GM21447 (cell line): ENCODE measurements around the gene UGCG.
"Not testable (repeated sequence)": the region's sequence is repeated elsewhere in the genome, so short reads cannot be mapped to it uniquely, and the experiment has no call there.

Source experiments
- ATAC-seq: cut with Tn5 transposase; IDR thresholded peaks from one replicate; pipeline ENCODE4 v1.9.1; 2021; ENCODE audit not compliant: unreplicated experiment

The UGCG gene

DNA sequence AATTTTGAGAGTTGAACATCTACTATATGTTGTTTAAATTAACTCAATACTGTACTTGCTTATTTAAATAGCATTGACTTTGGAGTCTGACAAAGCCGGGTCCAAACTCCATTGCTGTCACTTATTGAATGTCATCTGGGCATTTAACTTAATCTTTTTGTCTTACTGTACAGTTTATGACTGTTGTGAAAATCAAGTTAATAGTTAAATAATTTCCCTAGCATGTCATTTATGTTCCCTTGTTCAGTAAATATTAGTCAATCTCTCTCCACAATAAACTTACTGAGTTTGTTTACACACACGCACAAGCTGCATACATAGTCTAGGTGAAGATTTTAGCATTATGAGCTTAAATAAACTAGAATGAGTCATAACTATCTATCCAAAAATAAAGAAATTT lies 6.3 kb upstream of the UGCG start:
- ATAC-seq = no peak

DNA sequence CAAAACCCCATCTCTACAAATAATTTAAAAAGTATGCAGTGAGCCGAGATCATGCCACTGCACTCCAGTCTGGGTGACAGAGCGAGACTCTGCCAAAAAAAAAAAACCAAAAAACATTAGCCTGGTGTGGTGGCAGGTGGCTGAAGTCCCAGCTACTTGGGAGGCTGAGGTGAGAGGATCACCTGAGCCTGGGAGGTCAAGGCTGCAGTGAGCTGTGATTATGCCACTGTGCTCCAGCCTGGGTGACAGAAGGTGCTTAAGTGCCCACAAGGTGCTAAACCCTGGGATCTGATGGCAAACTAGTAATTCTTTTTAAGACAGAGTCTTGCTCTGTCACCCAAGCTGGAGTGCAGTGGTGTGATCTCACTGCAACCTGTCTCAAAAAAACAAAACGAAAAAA lies 5.7 kb upstream of the UGCG start:
- not testable (repeated sequence) for ATAC-seq

DNA sequence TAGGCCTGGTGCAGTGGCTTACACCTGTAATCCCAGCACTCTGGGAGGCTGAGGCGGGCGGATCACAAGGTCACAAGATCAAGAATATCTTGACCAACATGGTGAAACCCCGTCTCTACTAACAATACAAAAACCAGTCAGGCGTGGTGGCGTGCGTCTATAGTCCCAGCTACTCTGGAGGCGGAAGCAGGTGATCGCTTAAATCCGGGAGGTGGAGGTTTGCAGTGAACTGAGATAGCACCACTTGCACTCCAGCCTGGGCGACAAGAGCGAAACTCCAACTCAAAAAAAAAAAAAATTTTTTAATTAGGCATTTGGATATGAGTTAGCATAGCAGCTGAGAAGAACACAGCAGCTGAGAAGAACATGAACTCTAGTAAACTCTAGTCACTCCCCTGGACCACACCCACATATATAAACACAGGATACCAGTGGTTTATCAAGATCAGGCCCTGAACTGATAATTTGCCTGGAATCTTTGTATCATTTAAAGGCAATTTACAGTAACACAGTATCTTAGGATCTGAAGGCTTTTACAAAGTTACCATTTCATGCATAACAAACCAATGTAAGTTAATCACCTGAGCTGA lies 4.6 kb upstream of the UGCG start:
- ATAC-seq = no peak

DNA sequence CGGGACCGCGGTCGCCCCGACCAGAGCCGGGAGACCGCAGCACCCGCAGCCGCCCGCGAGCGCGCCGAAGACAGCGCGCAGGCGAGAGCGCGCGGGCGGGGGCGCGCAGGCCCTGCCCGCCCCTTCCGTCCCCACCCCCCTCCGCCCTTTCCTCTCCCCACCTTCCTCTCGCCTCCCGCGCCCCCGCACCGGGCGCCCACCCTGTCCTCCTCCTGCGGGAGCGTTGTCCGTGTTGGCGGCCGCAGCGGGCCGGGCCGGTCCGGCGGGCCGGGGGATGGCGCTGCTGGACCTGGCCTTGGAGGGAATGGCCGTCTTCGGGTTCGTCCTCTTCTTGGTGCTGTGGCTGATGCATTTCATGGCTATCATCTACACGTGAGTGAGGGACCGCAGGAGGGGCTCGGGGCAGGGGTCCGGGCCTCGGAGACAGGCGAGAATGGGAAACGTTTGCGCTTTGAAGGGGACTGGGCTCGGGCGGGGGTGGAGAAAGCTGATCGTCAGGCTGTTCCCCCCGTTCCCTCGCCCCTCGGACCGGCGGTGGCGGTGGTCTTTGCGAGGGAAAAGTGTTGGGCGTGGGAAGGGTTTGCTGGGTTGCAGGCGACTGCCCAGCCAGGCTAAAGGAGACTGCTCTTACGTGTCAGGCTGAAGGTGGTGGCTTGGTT lies 457 bp downstream of the UGCG start:
- peak; percentile 38 for ATAC-seq

DNA sequence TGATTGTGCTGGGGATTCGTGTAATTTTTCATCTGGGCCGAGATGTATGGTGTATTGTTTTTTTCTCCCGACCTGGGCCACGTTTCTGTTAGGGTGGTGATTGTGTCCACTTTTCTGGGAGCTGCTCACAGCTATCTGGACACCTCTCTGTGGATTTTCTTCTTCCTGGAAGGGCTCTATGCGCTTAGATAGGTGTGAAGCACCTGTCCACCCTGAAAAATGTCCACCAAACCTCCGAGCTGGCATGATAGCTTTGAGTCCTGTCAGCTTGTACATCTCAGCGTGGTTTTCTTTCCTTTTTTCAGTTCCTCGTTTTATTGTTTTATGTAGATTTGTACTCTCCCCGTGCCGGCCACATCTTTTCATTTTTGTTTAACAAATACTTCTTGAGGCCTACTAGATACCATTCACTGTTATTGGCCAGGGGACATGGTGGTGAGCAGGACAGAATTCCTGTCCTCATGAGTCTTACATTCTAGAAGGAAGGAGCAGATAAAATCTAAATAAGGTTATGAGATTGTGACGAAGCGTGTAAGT lies 1.1 kb downstream of the UGCG start:
- ATAC-seq = peak; percentile 42

DNA sequence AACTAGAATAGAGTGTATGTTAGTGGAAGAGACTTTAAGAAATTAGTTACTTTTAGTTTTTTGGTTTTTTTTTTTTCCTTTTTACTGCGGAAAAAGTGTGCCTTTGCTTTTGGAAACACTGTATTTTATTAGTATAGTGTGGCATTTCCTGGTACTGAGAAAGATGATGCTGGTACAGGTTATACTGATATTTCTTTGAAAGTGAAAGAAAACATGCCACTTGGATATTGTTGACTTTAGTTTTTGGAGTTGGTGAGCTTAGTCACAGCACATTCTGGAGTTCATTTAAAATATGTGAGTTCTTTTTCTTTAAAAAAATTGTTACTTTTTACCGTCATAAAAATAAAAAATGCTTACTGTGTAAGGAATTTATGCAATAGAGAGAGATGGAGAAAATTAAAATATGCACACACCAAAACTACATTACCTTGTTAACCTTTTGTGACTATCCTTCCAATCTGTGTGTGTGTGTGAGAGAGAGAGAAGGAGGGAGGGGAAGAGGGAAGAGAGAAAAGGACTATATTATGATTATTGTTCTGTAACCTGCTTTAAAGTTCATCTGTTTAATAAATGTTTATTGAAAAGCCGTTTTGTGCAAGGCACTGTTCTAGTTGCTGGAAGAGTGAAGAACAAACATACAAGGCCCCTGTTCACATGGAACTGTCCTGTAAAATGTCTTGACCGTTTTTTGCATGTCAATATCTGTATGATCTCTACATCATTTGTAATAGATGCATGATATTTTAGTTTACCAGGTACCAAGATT lies 1.9 kb downstream of the UGCG start:
- no peak for ATAC-seq

DNA sequence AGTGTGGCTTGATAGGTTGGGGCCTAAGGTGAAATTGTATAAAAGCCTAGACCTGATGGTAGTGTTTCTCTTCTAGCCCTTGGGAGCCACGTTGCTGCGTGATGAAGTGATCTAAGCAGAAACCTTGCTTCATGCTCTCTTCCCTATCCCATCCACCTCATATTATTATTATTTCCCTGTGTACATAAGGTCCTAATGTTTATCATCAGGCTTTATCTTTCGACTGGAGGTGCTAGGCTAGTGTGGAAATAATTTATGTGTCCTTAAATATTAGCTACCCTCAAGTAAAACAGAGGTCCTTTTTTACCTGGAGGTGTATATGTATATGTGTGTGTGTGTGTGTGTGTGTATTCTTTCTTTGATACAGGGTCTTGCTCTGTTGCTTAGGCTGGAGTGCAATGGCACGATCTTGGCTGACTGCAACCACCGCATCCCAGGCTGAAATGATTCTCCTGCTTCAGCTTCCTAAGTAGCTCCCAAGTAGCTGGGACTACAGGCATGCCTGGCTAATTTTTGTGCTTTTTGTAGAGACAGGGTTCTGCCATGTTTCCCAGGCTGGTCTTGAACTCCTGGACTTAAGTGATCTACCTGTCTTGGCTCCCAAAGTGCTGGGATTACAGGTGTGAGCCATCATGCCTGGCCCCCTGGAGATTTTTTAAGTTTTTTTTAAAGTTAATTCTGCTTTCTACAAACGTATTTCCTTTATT lies 3.7 kb downstream of the UGCG start:
- no peak for ATAC-seq

DNA sequence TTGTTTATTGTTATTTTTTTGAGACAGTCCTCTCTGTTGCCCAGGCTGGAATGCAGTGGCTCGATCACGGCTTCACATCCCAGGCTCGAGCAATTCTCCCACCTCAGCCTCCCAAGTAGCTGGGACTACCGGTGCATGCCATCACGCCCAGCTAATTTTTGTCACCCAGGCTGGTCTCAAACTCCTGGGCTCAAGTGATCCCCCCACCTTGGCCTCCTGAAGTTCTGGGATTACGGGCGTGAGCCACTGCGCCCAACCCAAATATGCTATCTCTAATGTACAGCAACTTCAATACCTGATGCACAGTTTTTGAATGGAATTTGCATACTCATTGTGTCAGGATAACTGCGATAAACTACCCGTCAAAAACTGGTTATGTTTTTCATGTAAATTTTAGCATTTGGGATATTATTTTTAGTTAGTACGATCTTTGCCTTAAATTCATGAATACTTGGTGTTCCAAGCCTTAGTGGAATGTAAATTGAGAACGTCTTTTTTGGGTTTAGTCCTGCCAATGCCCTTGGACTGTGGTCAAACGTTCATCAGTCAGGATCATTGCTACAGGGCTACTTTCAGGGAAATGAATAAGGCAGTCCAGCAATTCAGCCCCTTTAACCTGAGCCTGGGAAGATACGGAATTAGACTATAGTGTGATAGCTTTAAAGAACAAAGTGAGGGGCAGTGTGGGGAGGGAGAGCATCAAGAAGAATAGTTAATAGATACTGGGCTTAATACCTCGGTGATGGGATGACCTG lies 4.4 kb downstream of the UGCG start:
- no peak for ATAC-seq

DNA sequence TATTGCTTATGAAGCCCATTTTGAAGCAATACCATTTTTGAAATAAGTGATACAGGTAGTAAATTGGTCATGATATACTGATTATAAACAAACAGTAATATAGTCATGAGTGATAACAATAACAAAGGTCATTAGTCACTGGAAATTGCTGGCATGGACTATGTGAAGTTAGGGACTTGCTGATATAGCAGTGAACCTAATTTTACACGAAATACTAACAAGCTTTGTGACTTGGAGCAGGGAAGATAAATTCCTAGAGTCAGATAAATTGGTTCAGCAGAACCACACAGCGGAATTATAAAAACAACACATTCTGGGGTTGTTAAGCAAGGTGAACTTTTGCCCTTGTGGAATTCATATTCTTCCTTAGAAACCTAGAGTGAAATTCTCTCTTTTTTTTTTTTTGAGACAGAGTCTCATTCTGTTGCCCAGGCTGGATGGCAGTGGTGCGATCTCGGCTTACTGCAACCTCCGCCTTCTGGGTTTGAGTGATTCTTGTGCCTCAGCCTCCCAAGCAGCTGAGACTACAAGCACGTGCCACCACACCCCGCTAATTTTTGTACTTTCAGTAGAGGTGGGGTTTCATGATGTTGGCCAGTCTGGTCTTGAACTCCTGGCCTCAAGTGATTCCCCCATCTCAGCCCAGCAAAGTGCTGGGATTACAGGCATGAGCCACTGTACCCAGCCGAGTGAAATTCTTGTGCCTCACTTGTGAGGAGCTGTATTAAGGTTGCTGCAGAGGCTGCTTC lies 6.0 kb downstream of the UGCG start:
- no peak for ATAC-seq

DNA sequence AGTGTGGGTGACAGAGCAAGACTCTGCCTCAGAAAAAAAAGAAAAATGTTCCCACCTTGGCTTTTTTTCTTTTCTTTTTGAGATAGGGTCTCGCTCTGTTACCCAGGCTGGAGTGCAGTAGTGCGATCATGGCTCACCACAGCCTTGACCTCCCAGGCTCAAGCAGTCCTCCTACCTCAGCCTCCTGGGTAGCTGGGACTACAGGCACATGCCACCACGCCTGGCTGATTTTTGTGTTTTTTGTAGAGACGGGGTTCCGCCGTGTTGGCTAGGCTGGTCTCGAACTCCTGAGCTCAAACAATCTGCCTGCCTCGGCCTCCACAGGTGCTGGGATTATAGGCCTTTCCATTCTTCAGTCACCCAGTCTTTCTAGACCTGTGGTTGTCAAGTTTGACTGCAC lies 6.9 kb downstream of the UGCG start:
- ATAC-seq = not testable (repeated sequence)

DNA sequence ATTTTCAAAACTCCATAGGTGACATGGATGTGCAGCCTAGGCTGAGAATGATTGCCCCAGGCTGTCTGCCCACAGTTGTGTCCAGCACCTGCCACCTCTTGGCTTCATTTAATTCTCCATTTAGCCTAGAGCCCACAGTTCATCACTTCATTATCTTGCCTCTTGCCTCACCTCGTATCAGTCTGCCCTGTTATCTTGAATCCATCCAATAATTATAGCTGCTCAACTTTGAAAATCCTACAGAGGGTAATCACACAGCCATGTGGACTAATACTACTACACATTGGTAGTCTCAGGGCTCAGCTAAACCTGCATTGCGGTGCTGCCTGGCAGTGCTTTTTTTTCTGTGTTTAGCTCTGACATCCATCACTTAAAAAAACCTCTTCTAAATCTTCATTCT lies 7.4 kb downstream of the UGCG start:
- no peak for ATAC-seq

DNA sequence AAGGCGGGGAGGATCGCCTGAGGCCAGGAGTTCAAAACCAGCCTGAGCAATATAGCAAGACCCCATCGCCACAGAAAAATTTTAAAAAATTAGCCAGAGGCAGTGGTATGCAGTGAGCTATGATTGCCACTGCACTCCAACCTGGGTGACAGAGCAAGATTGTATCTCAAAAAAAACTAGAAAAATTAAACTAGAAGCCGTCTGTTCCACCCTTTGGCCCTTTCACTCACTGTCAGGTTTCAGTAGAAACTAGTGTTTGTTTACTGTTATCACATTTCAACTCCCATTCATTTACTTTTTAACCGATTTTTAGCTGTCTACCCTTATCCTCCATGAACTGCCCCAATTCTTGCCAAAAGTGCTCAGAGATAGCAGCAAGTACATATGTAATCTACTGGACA lies 8.3 kb downstream of the UGCG start:
- ATAC-seq = no peak

DNA sequence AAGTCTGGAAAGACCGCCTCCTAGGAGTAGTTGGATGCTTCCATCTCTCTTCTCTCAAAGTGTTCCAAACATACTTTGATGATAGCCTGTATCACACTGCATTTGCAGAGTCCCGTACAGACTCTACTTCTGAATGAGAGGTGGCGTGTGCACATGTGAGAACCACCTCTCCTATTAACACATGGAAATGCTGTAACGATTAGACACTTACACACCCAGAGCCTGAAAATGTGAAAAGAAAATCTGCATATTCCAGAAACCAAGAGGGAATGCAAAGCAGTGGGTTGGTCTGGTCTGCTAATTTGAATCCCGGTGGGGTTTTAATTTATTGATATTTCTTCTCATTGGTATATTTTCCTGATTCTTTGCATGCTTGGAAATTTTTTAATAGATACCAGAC lies 10.5 kb downstream of the UGCG start:
- no peak for ATAC-seq

DNA sequence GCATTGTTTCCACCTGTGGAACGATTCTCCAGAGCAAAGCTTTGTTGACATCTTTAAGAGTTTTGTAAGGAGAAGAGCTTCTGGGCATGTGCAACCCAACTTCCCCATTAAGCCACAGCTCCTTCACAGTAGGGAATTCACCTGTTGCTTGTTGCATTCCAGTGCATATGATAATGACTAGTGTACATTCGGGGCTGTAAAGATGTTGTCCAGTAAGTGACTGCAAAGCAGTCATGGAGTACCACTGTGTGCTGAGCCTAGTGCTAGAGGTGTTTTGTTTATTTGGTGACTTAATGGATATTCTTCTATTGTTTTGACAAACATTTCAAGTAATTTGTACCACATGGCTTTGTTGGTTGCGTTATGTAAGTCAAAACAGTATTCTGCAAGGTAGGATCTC lies 12.8 kb downstream of the UGCG start:
- peak; percentile 59 for ATAC-seq

DNA sequence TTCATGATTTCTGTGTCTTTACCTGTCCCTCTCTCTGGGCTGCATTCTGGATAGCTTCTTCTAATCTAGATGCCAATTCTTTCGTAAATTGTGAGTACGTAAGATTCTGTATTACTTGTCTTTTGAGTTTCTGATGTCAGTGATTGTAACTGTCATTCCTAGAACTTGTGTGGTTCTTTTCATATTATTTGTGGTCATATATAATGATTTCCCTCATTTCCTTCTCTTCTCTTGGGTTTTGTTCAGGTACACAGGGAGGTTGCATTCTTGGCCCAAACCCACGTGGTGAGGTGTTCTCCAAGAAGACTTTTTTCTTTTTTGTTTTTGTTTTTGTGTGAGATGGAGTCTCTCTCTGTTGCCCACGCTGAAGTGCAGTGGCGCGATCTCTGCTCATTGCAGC lies 13.8 kb downstream of the UGCG start:
- ATAC-seq = no peak

DNA sequence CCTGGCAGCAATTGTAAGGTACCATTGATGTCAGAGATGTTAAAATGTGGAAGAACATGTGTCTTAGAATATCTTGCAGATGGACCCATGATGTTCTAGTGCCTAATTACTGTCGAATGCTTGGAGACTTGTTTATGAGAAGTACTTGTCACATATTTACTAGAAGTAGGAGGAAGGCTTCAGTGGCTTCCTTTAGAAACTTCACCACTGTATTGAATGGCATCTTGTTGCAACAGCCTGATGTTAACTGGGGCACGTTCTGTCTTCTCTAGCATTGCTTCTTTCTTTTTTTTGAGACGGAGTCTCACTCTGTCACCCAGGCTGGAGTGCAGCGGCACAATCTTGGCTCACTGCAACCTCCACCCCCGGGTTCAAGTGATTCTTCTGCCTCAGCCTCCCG lies 16.5 kb downstream of the UGCG start:
- no peak for ATAC-seq

DNA sequence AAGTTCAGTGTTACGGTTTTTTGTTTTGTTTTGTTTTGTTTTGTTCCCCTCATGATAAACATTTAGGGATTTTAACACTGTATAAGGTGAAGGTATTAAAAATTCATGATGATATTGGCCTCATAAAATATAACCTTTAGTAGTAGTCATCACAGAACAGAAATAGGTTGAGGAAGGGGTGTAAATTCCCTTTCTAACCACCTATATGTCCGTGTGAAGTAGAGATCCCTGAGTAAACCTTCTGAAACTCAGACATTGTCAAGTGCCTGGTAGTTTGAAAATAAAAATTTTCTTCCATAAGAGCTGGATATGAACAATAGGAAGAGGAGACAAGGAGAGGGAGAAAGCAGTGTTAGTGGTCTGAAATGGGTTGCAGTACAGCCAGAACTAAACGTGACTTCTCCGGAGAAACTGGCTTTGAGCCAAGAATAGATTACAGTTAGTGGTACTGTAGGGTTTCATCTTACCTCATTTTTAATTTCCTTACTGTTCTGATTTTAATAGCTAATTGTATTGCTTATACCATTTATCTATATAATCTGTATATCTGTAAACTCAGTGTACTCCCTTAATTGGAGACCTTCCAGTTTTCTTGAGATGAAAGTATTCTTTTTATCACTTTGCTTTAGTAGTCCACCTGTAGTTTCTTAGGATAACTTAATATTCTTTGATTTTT lies 18.3 kb downstream of the UGCG start:
- ATAC-seq = no peak

DNA sequence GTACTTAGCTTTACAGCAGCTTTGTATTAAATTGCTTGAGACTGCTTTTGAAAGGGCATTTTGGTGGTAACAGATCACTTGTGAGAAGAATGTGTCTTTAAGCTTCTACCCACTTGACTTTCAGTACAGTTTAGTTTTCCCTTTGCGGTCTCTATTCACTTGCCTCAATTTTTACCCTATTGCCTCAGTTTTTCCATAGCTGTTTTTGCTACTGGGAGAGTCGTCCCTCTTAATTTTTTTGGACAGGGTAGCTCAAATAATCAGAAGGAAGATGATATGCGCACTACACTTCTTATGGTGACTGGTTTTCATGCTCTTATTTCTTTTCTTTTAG lies 18.8 kb downstream of the UGCG start:
- ATAC-seq = no peak

DNA sequence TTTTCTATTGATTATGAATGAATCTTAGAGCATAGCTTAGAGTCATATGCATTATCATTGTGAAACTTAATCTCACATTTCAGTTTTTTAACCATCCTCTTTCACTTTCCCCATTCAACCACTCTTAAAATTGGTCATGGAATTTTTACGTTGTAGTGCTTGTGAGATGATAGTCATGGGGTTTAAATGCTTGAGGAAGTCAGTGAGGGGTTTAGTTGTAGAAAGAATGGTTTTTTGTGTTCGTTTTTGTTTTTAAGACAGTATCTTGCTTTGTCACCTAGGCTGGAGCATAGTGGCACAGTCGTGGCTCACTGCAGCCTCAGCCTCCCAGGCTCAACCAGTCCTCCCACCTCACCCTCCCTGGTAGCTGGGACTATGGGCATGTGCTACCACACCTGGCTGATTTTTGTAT lies 19.6 kb downstream of the UGCG start:
- ATAC-seq = peak; percentile 72

DNA sequence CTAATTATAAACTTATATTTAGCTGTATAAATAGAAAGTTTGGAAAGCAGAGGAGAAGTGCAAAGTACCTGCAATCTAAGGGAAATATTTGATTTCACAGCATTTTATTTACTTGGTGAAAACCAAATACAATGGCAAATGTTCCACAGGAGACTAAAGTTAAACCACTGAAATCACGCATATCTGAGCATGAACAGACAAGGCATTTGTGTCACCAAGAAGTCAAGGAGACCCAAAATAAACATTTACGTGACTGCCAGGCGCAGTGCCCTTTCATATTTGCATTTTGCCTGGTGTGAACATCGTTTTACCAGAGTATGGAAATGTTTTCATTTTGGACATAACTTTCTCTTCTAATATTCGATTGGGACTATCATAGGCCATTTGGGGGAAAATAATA lies 20.6 kb downstream of the UGCG start:
- ATAC-seq = no peak
